Stimulated activated CD8-positive, alpha-beta memory T cell treated with anti-CD3 and anti-CD28 coated beads, Interleukin-12 subunit alpha, Interleukin-12 subunit beta, amount 100 ng/mL, for 24 hours (primary cell): ENCODE measurements around the gene APBA2.

Source experiments
- DNase-seq: peaks from one replicate; pipeline ENCODE4 v3.0.0-alpha.2; 2020; ENCODE audit errors: extremely low read depth

The APBA2 gene

GRCh38 chr15:29103824-29104565 lies 218.2 kb downstream of the APBA2 start:
- peak; percentile 19 for DNase-seq

DNA sequence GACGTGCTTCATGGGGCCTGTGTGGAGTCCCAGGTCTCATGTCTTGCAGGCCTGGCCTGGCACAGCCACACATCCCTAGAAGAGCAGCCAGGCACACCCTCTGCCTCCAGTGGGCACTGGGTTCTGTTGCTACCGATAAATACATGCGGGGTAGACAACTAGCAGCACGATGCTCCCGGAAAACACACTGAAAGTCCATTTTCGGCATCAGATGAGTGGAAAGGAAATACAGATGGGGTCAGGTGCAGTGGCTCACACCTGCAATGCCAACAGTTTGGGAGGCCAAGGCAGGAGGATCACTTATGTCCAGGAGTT lies 218.7 kb downstream of the APBA2 start:
- no peak for DNase-seq

DNA sequence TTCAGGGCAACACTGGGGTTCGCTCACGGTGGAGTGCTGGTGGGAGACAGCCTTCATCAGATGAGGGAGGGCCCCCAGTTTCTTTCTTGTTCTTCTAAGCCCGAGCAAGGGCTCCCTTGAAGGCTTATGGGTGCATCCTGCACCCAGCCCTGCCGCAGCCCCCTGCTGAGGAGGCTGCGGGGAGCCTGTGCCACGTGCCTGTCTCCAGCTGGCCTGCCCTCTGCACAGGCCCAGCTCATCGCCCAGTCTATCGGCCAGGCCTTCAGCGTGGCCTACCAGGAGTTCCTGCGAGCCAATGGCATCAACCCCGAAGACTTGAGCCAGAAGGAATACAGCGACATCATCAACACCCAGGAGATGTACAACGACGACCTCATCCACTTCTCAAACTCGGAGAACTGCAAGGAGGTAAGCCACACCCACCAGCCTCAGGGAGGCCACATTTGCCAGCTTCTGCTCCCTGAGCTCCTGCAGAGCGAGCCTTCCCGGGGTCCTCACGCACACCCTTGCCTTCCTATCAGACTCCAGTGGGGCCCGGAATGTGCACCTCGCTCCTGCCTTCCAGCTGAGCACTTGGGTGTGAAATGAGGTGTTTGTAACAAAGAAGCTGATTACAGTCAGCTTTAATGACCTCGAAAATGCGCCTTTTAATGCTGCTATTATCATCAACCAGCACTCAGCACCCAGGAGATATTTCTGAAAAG lies 219.5 kb downstream of the APBA2 start:
- no peak for DNase-seq

DNA sequence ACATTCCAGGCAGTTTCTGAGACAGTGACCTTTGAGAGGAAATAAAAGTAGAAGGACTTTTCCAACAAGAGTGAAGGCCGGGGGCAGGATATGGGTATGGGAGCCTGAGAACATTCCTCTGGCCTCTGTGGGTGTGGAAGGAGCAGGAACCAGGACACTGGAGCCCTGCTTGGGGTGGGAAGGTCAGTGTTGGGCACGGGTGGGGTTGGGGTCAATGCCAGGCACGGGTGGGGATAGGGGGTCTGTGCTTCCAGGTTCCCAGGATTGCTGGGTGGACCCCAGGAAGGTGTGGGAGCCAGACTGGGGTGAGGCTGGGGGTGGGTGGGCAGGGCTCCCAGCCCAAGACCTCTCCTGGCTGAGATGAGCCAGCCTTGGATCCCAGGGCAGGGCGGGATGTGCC lies 220.3 kb downstream of the APBA2 start:
- no peak for DNase-seq

DNA sequence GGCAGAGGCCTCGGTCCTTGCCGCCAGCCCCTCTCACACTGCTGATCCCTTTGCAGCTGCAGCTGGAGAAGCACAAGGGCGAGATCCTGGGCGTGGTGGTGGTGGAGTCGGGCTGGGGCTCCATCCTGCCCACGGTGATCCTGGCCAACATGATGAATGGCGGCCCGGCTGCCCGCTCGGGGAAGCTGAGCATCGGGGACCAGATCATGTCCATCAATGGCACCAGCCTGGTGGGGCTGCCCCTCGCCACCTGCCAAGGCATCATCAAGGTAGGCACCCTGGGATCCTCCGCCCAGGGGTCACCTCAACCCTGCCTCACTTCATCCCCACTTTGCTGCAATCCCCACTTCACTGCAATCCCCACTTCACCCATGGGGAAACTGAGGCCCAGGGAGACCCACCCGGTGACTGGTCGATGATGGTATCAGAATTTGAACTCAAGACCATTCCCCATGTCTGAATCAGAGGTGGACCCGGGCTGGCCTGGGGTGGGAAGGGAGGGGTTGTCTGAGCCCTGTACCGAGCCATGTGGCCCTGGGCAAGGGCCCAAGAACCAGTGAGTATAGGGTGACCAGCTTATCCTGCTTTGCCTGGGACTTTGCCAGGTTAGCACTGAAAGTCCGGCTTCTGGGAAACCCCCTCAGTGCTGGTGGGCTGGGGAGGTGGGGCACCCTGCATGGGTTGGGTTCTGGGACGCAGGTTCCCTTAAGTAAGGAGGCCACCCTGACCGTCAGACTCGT lies 220.9 kb downstream of the APBA2 start:
- DNase-seq: no peak

DNA sequence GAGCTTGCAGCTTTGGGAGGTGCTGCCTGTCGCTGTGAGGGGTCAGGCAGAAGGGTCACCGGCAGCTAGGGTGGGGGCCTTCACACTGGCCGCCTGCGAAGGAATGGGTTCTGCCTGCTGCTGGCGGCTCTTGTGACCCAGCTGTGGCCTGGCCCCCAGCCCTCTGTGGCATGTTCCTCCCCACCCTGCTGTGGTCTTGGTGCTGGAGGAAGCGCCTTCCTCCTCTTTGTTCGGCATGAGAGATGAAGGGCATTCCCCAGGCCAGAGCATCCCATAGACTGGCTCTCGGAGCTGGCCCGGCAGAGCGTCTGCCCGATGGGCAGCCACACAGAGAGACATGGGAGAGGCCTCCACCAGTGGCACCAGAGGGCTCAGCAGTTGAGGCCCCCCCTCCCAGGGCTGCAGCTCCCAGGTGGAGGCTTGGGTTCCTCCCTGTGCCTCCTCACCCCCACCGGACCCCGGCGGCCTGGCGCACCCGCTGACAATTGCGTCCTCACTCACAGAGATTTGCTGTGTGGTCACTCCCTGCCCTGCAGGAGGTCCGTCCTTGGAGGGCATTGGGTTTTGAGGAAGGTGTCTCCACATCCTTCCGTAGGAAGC lies 221.6 kb downstream of the APBA2 start:
- no peak for DNase-seq

- no peak for DNase-seq
Observed at GRCh38 chr15:29107971-29108645, 222.3 kb downstream of the APBA2 start.

DNA sequence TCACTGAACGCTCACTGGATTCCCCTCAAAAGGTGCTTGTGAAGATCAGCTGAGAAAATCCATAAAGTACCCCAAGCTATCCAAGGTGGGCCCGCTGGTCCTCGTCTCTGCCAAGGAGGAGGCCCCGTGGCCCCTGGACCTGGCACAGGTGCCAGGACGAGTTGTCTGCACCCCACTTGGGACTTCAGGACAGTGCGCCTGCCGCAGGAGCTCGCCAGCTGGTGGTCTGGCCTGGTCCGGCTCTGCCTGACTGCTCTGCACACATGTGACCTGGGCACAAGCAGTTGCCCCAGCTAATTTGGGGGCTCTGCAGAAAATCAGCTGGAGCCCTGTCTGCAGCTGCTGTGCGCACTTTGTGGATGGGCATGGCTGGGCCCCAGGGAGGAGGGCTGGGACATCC lies 224.0 kb downstream of the APBA2 start:
- no peak for DNase-seq

DNA sequence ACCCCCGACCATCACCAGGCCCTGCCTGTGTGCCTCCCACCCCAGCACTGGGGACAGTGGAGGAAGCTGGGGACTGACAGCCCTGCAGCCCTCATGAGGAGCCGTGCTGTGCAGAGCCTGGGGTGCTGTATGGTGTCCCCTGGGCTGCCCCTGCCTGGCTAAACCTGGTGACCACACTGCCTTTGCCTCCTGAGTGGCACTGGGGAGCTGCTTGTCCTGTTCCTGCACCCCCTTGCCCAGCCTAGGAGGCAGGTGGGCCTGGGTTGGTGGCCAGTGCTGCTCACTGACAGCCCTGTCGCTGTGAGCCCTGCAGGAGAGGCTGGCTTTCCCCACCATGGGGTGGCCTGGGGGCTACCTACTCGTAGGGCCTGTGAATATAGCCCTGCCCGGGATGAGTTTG lies 224.4 kb downstream of the APBA2 start:
- DNase-seq: no peak

DNA sequence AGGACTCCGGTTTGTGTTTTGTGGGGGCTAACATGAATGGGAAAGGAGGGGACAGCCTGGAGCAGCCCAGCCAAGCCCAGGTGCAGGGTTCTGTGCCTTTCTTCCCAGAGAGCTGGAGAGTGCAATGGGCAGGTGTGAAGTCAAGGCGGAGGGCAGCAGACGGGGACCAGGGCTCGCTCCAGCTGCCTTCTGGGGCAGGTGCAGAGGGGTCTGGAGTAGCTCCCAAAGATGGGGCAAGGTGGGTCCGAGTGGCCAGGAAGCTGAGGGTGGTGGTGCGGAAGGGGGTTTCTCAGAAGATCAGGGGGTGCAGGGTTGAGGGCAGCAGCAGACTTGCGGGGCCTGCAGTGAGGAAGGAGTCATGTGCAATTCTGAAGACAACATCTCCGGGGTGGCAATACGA lies 225.0 kb downstream of the APBA2 start:
- no peak for DNase-seq

DNA sequence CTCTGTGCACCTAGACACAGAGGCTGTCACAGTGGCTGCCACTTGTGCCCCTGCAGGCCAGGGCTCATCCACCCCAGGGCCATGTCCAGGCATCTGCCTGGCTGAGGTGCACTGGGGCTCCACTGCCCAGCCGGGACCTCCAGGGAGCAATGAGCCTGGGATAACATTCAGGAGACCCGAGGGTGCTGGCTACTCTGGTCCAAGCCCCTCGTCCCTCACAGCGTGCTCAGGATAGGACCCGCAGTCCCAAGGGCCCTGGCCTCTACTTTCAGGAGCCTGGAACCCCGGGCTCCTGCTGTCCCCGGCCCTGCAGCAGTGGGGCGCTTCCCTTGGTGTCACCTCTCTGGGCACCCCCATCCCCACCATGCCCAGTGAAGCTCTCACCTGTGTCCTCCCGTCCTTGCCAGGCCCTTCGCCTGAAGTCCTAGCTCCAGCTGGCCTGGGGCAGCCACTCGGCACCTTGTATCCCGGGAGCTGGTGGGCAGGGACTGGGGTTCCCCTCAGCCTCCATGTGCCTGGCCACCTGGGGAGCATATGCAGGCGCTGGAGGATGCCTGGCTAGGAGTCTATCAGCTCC lies 226.0 kb downstream of the APBA2 start:
- no peak for DNase-seq

- no peak for DNase-seq
Observed at GRCh38 chr15:29113336-29114220, 227.8 kb downstream of the APBA2 start.

- no peak for DNase-seq
Observed at GRCh38 chr15:29114221-29115092, 228.7 kb downstream of the APBA2 start.

- no peak for DNase-seq
Observed at GRCh38 chr15:29115093-29115991, 229.6 kb downstream of the APBA2 start.

DNA sequence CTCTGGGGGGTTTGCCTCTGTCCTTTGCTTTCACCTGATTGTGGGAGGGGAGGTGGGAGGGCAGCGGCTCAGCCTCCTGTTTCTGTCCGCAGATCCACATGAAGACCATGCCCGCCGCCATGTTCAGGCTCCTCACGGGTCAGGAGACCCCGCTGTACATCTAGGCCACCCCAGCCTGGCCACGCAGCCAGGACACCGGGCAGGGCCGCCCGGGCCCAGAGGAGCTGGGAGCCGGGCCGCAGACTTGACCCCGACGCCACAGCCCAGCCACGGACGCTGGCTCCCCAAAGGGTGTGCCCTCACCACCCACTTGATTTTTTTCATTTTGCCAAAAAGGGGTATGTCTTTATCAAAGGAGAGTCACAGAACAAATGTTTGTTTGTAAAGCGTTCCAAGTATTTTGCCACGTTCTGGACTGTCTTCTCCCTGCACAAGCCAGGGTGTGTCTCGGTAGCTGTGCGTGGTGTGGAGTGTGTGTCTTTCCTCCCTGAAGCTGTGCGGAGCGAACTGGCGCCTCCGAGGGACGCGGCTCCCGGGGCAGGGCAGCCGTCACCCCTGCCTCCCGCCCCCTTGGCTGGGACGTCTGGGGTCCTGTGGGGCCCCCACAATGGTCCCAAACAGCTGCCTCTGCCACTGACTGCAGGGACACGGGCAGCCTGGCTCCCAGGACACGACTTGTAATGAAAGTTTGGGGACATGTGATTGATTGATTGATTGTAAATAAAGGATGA lies 231.4 kb downstream of the APBA2 start:
- no peak for DNase-seq

- no peak for DNase-seq
Observed at GRCh38 chr15:29117778-29118177, 232.0 kb downstream of the APBA2 start.

GRCh38 chr15:29119847-29120246 lies 234.1 kb downstream of the APBA2 start:
- no peak for DNase-seq
